ENCODE measurements around the gene TIMM9. TPM values are rescaled to one million over a fixed set of nuclear protein-coding genes. Genes with fewer than 3 reads are reported as not detected.
A peak's percentile ranks its signal among the peaks of the same experiment; 100 is the strongest.

TIMM9 gene
- total and polyA plus RNA-seq, 2 donors (not counting 1 experiment from before 2014, with no cell fraction given), result 20.1 to 36.2 TPM

DNA sequence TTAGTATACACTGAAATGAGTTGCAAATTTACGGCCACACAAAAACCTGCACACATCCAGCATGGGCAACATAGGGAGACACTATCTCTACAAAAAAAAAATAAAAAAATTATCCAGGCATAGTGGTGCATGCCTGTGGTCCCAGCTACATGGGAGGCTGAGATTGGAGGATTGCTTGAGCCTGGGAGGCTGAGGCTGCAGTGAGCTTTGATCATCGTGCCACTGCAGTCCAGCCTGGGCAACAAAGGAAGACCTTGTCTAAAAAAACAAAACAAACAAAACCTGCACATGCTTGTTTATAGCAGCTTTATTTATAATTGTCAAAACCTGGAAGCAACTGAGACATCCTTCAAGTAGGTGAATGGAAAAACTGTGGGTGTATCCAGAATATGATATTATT, 36.5 kb downstream of the TIMM9 start:
- TF ChIP-seq, protein P1, sequence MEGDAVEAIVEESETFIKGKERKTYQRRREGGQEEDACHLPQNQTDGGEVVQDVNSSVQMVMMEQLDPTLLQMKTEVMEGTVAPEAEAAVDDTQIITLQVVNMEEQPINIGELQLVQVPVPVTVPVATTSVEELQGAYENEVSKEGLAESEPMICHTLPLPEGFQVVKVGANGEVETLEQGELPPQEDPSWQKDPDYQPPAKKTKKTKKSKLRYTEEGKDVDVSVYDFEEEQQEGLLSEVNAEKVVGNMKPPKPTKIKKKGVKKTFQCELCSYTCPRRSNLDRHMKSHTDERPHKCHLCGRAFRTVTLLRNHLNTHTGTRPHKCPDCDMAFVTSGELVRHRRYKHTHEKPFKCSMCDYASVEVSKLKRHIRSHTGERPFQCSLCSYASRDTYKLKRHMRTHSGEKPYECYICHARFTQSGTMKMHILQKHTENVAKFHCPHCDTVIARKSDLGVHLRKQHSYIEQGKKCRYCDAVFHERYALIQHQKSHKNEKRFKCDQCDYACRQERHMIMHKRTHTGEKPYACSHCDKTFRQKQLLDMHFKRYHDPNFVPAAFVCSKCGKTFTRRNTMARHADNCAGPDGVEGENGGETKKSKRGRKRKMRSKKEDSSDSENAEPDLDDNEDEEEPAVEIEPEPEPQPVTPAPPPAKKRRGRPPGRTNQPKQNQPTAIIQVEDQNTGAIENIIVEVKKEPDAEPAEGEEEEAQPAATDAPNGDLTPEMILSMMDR (conservative IDR thresholded peaks at IDR 0.05 in 1 of 2, IDR thresholded peaks at IDR 0.05 in 1 of 2; ENCODE audit: low read depth in 1 of 2, low read length in 2 of 2), result no peak
- no peak for TF ChIP-seq EZH2 (IDR thresholded peaks at IDR 0.05; ENCODE audit: low read length, missing control alignments)

DNA sequence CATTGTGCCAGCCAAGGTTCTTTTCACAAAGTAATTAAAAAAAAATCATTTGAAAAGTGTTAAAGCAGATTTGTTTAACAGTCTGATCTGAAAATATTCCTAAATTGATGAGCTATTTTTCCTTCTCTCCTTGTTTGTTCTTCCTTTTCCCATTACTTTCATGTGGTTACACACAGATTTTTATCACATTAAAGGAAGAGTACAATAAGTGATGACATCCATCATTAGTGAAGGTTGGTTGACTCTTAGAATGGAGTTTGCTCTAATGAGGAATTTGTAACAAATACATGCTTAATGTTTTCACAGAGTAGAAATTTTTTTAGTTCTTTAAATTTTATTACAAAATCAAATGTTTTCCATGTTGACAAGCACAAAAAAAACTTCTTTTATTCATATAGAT, 50.5 kb downstream of the TIMM9 start:
- H4K20me1 ChIP-seq (ENCODE audit: control insufficient read depth, extremely low read depth, insufficient read depth, low read length), result no peaks in the 10 kb centered on the region
- no peak overlapping the region for H3K27ac ChIP-seq (ENCODE audit: insufficient read depth, low read length)
- H3K79me2 ChIP-seq (ENCODE audit: control insufficient read depth, insufficient read depth, low read length), result no peaks in the 10 kb centered on the region
- H3K36me3 ChIP-seq (ENCODE audit: control insufficient read depth, insufficient read depth, low read length), result no peaks in the 10 kb centered on the region
- H3K9ac ChIP-seq (ENCODE audit: insufficient read depth, low read length), result no peak overlapping the region
- no peak for DNase-seq (ENCODE audit: low read depth in 2 of 2)
- H3K27me3 ChIP-seq (ENCODE audit: control insufficient read depth, insufficient read depth, low read length), result no peaks in the 10 kb centered on the region
- no peaks in the 10 kb centered on the region for H3K9me3 ChIP-seq (ENCODE audit: control insufficient read depth, insufficient read depth, low read depth, low read length)
- H2AFZ ChIP-seq (ENCODE audit: low read length), result no peak overlapping the region
- no peak for TF ChIP-seq EZH2 (IDR thresholded peaks at IDR 0.05; ENCODE audit: low read length, missing control alignments)
- TF ChIP-seq, protein P1 (conservative IDR thresholded peaks at IDR 0.05 in 1 of 2, IDR thresholded peaks at IDR 0.05 in 1 of 2; ENCODE audit: low read depth in 1 of 2, low read length in 2 of 2), result no peak
- H3K4me1 ChIP-seq (ENCODE audit: control insufficient read depth, extremely low read depth, insufficient read depth, low read length), result no peaks in the 10 kb centered on the region
- H3K4me2 ChIP-seq (ENCODE audit: extremely low read depth, insufficient read depth, low read length), result no peak overlapping the region
- no peak overlapping the region for H3K4me3 ChIP-seq (replicated peaks in 1 of 4; ENCODE audit: control extremely low read depth in 1 of 4, insufficient read depth in 1 of 4, low read depth in 3 of 4, low read length in 4 of 4)

More for the DNA sequence above, 36.5 kb downstream of the TIMM9 start:
- Histone ChIP-seq H2AFZ (ENCODE audit: low read length) (no peak overlapping the region), H3K36me3 (ENCODE audit: control insufficient read depth, insufficient read depth, low read length) (no peaks in the 10 kb centered on the region), H3K4me2 (ENCODE audit: extremely low read depth, insufficient read depth, low read length) (no peak overlapping the region), H3K27ac (ENCODE audit: insufficient read depth, low read length) (no peak overlapping the region), H3K79me2 (ENCODE audit: control insufficient read depth, insufficient read depth, low read length) (no peaks in the 10 kb centered on the region), H3K4me1 (ENCODE audit: control insufficient read depth, extremely low read depth, insufficient read depth, low read length) (no peaks in the 10 kb centered on the region), H3K9ac (ENCODE audit: insufficient read depth, low read length) (no peak overlapping the region), H3K9me3 (ENCODE audit: control insufficient read depth, insufficient read depth, low read depth, low read length) (no peaks in the 10 kb centered on the region), H4K20me1 (ENCODE audit: control insufficient read depth, extremely low read depth, insufficient read depth, low read length) (no peaks in the 10 kb centered on the region), H3K27me3 (ENCODE audit: control insufficient read depth, insufficient read depth, low read length) (no peaks in the 10 kb centered on the region), H3K4me3 (replicated peaks in 1 of 4; ENCODE audit: control extremely low read depth in 1 of 4, insufficient read depth in 1 of 4, low read depth in 3 of 4, low read length in 4 of 4) (no peak overlapping the region)
- no peak for DNase-seq (ENCODE audit: low read depth in 2 of 2)

DNA sequence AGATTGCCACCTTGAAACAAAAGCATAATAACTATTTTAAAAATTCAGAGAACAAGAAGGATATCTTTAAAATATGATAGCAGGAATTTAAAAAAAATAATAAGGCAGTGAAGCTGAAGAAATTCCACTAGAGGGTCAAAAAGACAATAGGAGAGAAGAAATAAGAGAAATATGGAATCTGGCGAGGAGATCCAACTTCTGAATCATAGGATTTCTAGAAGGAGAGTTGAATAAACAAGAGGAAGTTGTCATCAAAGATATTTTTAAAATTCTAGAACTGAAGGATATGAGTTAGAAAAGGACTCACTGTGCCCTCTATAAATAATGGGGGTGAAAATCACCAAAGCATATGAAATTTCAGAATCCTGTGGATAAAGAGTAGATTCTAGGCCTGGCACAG, 58.4 kb downstream of the TIMM9 start:
- no peak overlapping the region for H3K4me2 ChIP-seq (ENCODE audit: extremely low read depth, insufficient read depth, low read length)
- H3K36me3 ChIP-seq (ENCODE audit: control insufficient read depth, insufficient read depth, low read length), result peaks cover 6% of the 10 kb centered on the region
- no peak overlapping the region for H2AFZ ChIP-seq (ENCODE audit: low read length)
- TF ChIP-seq EZH2 (IDR thresholded peaks at IDR 0.05; ENCODE audit: low read length, missing control alignments), result no peak
- TF ChIP-seq, protein P1 (conservative IDR thresholded peaks at IDR 0.05 in 1 of 2, IDR thresholded peaks at IDR 0.05 in 1 of 2; ENCODE audit: low read depth in 1 of 2, low read length in 2 of 2), result no peak
- H3K27ac ChIP-seq (ENCODE audit: insufficient read depth, low read length), result no peak overlapping the region
- DNase-seq (ENCODE audit: low read depth in 2 of 2), result peak in 1 of 2 donors; percentile 18
- no peak overlapping the region for H3K9ac ChIP-seq (ENCODE audit: insufficient read depth, low read length)
- no peaks in the 10 kb centered on the region for H3K4me1 ChIP-seq (ENCODE audit: control insufficient read depth, extremely low read depth, insufficient read depth, low read length)
- H4K20me1 ChIP-seq (ENCODE audit: control insufficient read depth, extremely low read depth, insufficient read depth, low read length), result no peaks in the 10 kb centered on the region
- H3K4me3 ChIP-seq (replicated peaks in 1 of 4; ENCODE audit: control extremely low read depth in 1 of 4, insufficient read depth in 1 of 4, low read depth in 3 of 4, low read length in 4 of 4), result no peak overlapping the region
- H3K9me3 ChIP-seq (ENCODE audit: control insufficient read depth, insufficient read depth, low read depth, low read length), result no peaks in the 10 kb centered on the region
- no peaks in the 10 kb centered on the region for H3K79me2 ChIP-seq (ENCODE audit: control insufficient read depth, insufficient read depth, low read length)
- H3K27me3 ChIP-seq (ENCODE audit: control insufficient read depth, insufficient read depth, low read length), result no peaks in the 10 kb centered on the region
